ENCODE results near the gene SEC63.
A peak's percentile ranks its signal among the peaks of the same experiment; 100 is the strongest.

Gene SEC63

GRCh38 chr6:107822176-107823046 lies 135.6 kb downstream of the SEC63 start:
- Histone ChIP-seq H3K9me3 (ENCODE audit: severe bottlenecking) (no peaks in the 10 kb centered on the region), H3K36me3 (no peaks in the 10 kb centered on the region), H3K4me3 (ENCODE audit: low read depth, low read length) (no peak overlapping the region), H3K27ac (no peak overlapping the region), H3K27me3 (ENCODE audit: insufficient read depth, low read depth, severe bottlenecking) (no peaks in the 10 kb centered on the region)
- TF ChIP-seq CTCF (IDR thresholded peaks at IDR 0.05; ENCODE audit: low read depth, low read length), result no peak
- no peak for DNase-seq

- DNase-seq, result no peak
- H3K4me3 ChIP-seq (ENCODE audit: low read depth, low read length), result no peak overlapping the region
- no peaks in the 10 kb centered on the region for H3K9me3 ChIP-seq (ENCODE audit: severe bottlenecking)
- no peaks in the 10 kb centered on the region for H3K36me3 ChIP-seq
- no peaks in the 10 kb centered on the region for H3K27me3 ChIP-seq (ENCODE audit: insufficient read depth, low read depth, severe bottlenecking)
- TF ChIP-seq CTCF (IDR thresholded peaks at IDR 0.05; ENCODE audit: low read depth, low read length), result no peak
- no peak overlapping the region for H3K27ac ChIP-seq
Measured at GRCh38 chr6:107821591-107821990, 136.4 kb downstream of the SEC63 start.

GRCh38 chr6:107820338-107821261 lies 137.4 kb downstream of the SEC63 start:
- no peak overlapping the region for H3K4me3 ChIP-seq (ENCODE audit: low read depth, low read length)
- no peaks in the 10 kb centered on the region for H3K9me3 ChIP-seq (ENCODE audit: severe bottlenecking)
- no peaks in the 10 kb centered on the region for H3K36me3 ChIP-seq
- no peak for TF ChIP-seq CTCF (IDR thresholded peaks at IDR 0.05; ENCODE audit: low read depth, low read length)
- no peak for DNase-seq
- H3K27ac ChIP-seq, result no peak overlapping the region
- H3K27me3 ChIP-seq (ENCODE audit: insufficient read depth, low read depth, severe bottlenecking), result no peaks in the 10 kb centered on the region

- no peak for TF ChIP-seq CTCF (IDR thresholded peaks at IDR 0.05; ENCODE audit: low read depth, low read length)
- peak; percentile 11 for DNase-seq
- no peaks in the 10 kb centered on the region for H3K9me3 ChIP-seq (ENCODE audit: severe bottlenecking)
- no peaks in the 10 kb centered on the region for H3K36me3 ChIP-seq
- no peak overlapping the region for H3K4me3 ChIP-seq (ENCODE audit: low read depth, low read length)
- H3K27me3 ChIP-seq (ENCODE audit: insufficient read depth, low read depth, severe bottlenecking), result no peaks in the 10 kb centered on the region
- no peak overlapping the region for H3K27ac ChIP-seq
Measured at GRCh38 chr6:107819964-107820337, 138.1 kb downstream of the SEC63 start.

GRCh38 chr6:107819217-107819616 lies 138.8 kb downstream of the SEC63 start:
- no peak for DNase-seq
- TF ChIP-seq CTCF (IDR thresholded peaks at IDR 0.05; ENCODE audit: low read depth, low read length), result no peak
- no peak overlapping the region for H3K4me3 ChIP-seq (ENCODE audit: low read depth, low read length)
- H3K27me3 ChIP-seq (ENCODE audit: insufficient read depth, low read depth, severe bottlenecking), result no peaks in the 10 kb centered on the region
- H3K27ac ChIP-seq, result no peak overlapping the region
- H3K36me3 ChIP-seq, result no peaks in the 10 kb centered on the region
- H3K9me3 ChIP-seq (ENCODE audit: severe bottlenecking), result no peaks in the 10 kb centered on the region

All from WERI-Rb-1 (cell line).